M059J (cell line): ENCODE measurements around the gene ITSN1. TPM values are rescaled to one million over a fixed set of nuclear protein-coding genes. Genes with fewer than 3 reads are reported as not detected.
"Not testable (repeated sequence)": the region's sequence is repeated elsewhere in the genome, so short reads cannot be mapped to it uniquely, and the experiment has no call there.

Source experiments
- DNase-seq: peaks from one replicate; pipeline ENCODE4 v3.0.0-alpha.2; 2012; ENCODE audit warnings: low read depth
- total RNA-seq: library from RNA; depleted of rRNA; stranded (reverse); fragments of >200 nt; shearing (Covaris generic); gene quantifications from 2 replicates; pipeline ENCODE4 v1.2.3, GENCODE V29; 2014

Gene ITSN1
- total RNA-seq, 1 experiment from 2014 or later: 25.2 TPM

GRCh38 chr21:33859373-33860102 lies 217.2 kb downstream of the ITSN1 start:
- DNase-seq: no peak

- DNase-seq: no peak
These were observed 218.1 kb downstream of the ITSN1 start for GRCh38 chr21:33860332-33860879.

GRCh38 chr21:33861125-33861524 lies 218.8 kb downstream of the ITSN1 start:
- no peak for DNase-seq

- DNase-seq: not testable (repeated sequence)
These were observed 220.9 kb downstream of the ITSN1 start for GRCh38 chr21:33863191-33863590.

- no peak for DNase-seq
These were observed 221.8 kb downstream of the ITSN1 start for GRCh38 chr21:33864150-33864549.

- DNase-seq: no peak
These were observed 222.9 kb downstream of the ITSN1 start for GRCh38 chr21:33865176-33865575.

- DNase-seq: no peak
These were observed 223.8 kb downstream of the ITSN1 start for GRCh38 chr21:33865996-33866575.

GRCh38 chr21:33866826-33867225 lies 224.5 kb downstream of the ITSN1 start:
- peak; percentile 30 for DNase-seq

- not testable (repeated sequence) for DNase-seq
These were observed 225.6 kb downstream of the ITSN1 start for GRCh38 chr21:33867868-33868267.

- no peak for DNase-seq
These were observed 227.6 kb downstream of the ITSN1 start for GRCh38 chr21:33869873-33870272.

- no peak for DNase-seq
These were observed 228.5 kb downstream of the ITSN1 start for GRCh38 chr21:33870768-33871167.

- DNase-seq: no peak
These were observed 228.9 kb downstream of the ITSN1 start for GRCh38 chr21:33871171-33871570.

GRCh38 chr21:33872881-33873515 lies 230.7 kb downstream of the ITSN1 start:
- DNase-seq: no peak

GRCh38 chr21:33874161-33874560 lies 231.9 kb downstream of the ITSN1 start:
- no peak for DNase-seq

GRCh38 chr21:33875026-33875695 lies 232.9 kb downstream of the ITSN1 start:
- no peak for DNase-seq

- no peak for DNase-seq
These were observed 236.5 kb downstream of the ITSN1 start for GRCh38 chr21:33878824-33879223.

GRCh38 chr21:33880626-33881025 lies 238.3 kb downstream of the ITSN1 start:
- DNase-seq: no peak

GRCh38 chr21:33881689-33882440 lies 239.6 kb downstream of the ITSN1 start:
- DNase-seq: no peak

GRCh38 chr21:33883118-33883517 lies 240.8 kb downstream of the ITSN1 start:
- no peak for DNase-seq

- peak; percentile 92 for DNase-seq
These were observed 242.3 kb downstream of the ITSN1 start for GRCh38 chr21:33884376-33885171.

- no peak for DNase-seq
These were observed 242.8 kb downstream of the ITSN1 start for GRCh38 chr21:33885172-33885514.
